Inflammatory macrophage (primary cell): ENCODE measurements around the gene ECSCR.
"Not testable (repeated sequence)": the region's sequence is repeated elsewhere in the genome, so short reads cannot be mapped to it uniquely, and the experiment has no call there.

Experiments used
- DNase-seq, 2 donors: peaks; one replicate each; pipeline ENCODE4 v3.0.0-alpha.2; 2020 to 2022

ECSCR gene

DNA sequence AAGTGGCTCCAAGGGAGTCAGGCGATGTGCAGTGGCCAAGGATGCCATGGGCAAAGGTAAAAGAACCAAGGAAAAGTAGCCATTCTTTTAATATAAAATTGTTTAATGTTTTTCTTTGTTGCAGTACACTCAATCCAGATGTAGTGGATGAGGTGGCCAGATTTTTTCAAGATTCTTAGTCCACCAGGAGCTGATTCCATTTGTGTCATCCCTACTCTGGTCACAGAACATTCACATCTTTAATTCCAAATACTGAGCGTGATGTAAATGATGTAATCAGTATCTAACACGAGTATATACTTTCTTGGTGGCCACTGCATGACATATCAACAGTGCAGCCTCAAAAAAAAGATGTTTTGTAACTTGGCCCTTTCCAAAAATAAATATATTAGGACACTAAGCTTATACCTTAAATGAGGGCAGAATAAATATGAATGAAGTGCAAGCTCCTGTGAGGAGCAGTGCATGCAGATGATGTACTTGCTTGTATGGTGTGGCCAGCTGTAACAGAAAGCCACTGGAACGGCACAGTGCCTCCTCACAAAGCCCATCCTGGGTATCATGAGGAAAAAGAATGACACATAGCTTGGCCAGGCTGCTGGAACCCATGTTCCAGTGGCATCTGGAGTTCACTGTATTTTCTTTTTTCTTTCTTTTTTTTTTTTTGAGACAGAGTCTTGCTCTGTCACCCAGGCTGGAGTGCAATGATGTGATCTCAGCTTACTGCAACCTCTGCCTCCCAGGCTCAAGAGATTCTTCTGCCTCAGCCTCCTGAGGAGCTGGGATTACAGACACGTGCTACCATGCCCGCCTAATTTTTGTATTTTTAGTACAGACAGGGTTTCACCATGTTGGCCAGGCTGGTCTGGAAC lies 52.2 kb downstream of the ECSCR start:
- no peak for DNase-seq

DNA sequence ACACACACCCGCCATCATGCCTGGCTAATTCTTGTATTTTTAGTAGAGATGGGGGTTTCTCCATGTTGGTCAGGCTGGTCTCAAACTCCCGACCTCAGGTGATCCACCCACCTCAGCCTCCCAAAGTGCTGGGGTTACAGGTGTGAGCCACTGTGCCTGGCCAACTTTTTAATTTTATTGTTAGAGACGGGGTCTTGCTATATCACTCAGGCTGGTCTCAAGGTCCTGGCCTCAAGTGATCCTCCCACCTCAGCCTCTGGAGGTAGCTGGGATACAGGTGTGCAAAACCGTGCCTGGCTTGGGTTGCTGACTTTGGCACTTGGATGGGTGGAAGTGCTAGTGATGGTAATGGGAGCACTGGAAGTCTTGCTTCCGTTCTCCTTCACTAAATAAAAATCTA lies 53.4 kb downstream of the ECSCR start:
- DNase-seq: not testable (repeated sequence)

DNA sequence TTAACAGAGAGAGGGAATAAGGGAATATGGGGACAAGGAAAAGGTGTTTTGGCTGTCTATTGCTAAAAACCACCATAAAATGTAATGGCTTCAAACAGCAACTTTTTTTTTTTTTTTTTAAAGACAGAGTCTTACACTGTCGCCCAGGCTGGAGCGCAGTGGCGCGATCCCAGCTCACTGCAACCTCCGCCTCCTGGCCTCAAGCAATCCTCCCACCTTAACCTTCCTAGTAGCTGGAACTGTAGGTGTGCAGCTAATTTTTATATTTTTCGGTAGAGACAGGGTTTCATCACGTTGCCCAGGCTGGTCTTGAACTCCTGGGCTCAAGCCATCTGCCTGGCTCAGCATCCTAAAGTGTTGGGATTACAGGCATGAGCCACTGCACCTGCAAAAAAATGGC lies 54.4 kb downstream of the ECSCR start:
- DNase-seq: no peak

DNA sequence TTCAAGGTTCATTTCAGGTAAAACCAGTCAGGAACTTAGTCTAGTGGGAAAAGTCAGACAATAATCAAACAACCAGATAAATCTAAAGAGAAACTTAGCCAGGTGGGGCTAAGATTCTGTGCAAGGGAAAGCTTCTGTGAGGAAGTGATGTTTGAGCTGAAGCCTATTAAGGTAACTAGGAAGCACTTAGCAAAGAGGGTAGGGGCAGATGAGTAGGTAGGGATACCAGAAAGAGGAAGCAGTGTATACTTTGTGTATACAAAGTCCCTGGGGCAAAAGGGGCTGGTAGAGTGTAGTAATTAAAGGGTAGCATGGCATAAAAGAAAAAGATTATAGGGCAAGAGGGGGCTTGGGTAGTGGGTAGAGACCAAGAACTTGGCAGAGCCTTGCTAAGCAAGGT lies 55.0 kb downstream of the ECSCR start:
- no peak for DNase-seq

DNA sequence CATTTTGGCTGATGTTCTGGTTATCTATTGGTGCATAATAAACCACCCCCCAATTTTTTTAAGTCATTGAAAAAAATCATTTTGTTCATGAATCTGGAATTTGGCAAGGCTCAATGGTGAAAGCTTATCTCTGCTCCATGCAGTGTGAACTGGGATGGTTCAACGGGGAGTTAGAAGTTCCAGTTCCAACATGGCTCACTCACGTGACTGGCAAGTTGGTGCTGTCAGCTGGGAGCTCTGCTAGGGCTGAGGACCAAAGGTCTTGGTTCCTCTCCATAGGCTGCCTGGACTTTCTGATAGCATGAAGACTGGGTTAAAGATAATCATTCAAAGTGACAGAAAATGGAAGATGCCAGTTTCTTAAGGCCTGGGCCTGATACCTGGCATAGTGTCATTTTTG lies 55.6 kb downstream of the ECSCR start:
- no peak for DNase-seq

DNA sequence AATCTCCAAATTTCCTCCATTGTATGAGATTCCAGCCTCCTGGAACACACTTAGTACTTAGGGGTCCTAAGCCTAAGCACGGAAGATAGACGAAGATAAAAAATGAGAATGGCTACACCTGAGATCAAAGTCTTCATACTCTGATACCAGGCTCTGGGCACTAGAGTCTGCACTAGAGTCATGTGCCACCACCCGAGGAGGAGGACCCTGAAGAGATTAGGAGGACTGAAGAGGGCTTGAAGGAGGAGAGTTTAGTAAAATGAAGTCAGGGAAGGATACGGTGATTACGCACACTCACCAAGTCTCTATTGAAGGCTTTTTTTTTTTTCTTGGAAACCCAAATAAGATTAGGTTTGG lies 58.1 kb downstream of the ECSCR start:
- no peak for DNase-seq

DNA sequence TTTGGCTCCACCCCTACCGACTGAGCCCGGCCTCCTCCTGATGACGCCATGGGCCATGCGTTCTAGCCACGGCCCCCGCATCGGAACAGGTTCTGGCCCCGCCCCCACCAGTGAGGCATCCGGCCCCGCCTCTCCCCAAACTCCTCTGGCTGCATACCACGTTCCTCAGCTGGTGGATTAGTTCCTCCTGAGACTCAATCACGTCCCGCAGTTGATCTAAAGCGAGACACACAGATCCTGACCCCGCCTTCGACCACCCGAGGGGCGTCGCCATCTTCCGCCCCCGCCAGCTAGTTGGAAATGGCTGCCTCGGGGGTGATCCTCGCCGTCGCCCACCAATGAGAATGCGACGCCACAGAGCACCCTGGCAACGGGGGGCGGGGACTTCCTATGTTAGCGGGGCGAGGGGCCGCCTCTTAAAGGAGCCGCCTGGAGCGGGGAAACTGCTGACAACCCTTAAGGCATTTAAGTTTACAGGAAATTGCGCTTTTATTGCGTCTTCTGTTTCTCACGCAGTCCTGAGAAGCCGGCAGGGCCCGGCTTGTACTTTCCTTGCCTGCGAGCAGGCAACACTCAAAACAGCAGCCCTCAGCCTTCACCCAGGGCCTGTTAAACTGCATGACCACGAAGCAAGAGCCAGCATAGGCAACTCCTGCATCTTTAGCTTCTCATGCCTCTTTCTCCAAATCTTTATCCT lies 58.6 kb downstream of the ECSCR start, which contains the start of gene SPATA24:
SPATA24 (minus strand) TSS at position 303 of the 697 bp plus-strand sequence; CDS start at position 274, 29 bp downstream.
- peak; percentile 97 to 98 for DNase-seq

DNA sequence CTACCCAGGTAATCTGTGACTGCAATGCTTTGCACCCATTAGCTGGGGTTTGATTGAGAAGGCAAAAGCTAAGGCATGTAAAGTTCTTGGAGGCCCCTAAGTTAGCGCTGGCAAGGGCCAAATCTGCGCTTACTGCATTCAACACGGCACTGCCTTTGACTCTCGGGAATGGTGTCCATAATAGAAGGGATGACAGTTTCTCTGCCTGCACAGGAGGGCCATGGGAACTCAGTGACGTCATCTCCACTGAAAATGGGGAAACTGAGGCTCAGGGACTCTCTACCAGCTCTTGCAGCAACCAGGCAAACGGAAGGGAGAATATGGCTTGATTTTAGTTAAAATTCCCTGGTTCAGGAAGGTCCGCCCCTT lies 59.1 kb downstream of the ECSCR start:
- DNase-seq: no peak

DNA sequence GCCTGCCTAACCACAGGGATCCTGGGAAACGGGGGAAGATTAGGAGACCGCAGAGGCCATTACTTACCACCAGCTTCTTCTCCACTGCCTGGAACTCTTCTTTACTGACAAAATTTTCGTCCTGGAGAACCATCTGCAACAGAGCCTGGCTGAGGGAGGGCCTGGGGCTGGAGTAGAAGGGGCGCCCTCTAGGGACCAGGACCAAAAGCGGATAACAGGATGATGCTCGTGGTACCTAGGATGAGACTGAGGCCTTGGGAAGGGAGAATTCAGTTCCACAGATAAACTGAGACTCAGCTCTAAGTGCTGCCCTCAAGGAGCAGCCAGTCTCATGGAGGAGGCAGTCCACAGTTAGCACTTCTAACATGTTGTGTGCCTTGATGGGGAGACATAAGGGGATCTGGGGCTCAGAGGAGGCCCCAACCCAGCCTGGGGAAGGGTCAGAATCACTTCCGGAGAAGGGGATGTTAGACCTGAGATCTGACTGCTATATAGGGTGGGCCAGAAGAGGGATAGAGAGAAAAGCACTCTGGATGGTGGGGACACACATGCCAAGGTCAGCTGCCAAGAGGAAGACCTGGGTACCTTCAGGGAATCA lies 59.9 kb downstream of the ECSCR start:
- DNase-seq: peak in 1 of 2 donors; percentile 28

DNA sequence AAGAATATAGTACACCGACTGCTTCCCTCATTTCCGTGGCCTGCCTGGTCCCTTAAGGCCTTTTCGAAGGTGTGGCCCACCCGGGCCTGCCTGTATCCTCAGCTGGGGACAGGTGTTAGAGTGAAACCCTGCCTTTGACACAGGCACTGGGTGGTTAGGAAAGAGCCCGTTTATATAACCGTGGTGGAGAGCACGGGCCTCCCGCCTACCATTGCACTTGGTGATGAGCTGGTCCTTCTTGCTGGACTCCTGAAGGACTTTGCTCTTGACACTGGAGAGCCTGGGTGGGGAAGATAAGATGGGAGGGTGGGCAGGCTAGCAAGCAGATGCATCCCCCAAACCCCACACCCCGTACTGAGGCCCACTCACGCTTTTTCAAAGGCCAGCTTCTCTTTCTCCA lies 61.0 kb downstream of the ECSCR start:
- DNase-seq: no peak

DNA sequence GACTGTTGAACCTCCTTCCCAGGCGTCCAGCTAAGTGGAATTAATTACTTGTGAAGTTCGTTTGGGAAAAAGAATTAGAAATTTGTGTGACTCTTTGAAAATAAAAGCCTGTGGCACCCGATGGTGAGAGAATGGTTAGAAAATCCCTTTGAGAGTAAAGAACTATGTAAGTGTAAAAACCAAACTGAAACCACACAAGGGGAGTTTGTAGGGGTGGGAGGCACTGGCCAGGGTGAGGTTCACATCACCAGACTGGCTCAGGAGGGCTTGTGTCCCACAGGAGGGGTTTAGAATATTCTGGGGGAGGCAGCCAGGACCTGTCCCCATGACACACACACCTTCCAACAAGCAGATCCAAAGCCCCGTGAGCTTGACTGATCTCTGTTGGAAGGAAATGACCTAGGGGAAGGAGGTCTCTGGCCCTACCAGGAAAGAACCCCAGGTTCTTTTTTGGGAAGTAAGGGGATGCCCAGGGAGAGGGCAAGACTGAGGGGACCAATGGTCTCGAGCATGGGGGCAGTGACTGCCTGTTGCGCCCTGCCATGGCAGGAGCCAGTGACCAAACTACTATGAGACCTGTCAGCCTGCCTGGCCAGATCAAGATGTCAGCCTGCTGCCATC lies 62.9 kb downstream of the ECSCR start:
- no peak for DNase-seq
